Stimulated activated CD4-positive, alpha-beta T cell treated with anti-CD3 and anti-CD28 coated beads, TNF-alpha, amount 100 ng/mL, for 4 hours (primary cell): ENCODE data around the gene PPP2R1B.

Experiments
- DNase-seq, 3 experiments: peaks; one replicate each; pipeline ENCODE4 v3.0.0-alpha.2; 2020; ENCODE audit warnings: low read depth in 3 of 3

Gene PPP2R1B

GRCh38 chr11:111693224-111693937 lies 72.8 kb downstream of the PPP2R1B start:
- no peak for DNase-seq

- no peak for DNase-seq
Measured at GRCh38 chr11:111691741-111692140, 74.4 kb downstream of the PPP2R1B start.

DNA sequence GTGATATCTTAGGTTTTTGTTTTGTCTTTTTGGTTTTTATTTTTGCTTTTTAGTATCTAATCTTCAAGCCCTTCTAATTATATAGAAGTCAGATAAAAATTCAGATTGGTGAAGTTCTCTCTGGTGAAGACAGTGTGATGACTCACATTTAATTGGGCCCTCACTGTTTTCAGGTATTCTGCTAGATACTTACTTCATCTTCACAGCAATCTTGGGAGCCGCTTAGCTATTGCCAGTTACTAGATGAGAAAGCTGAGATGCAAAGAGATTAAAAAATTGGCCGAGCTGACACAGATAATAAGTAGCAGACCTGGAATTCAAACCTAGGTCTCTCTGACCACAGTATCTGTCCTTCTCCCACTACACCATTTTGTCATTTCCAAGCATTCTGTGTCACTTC lies 75.0 kb downstream of the PPP2R1B start:
- no peak for DNase-seq

- DNase-seq, result no peak
Measured at GRCh38 chr11:111688013-111688412, 78.2 kb downstream of the PPP2R1B start.

- no peak for DNase-seq
Measured at GRCh38 chr11:111684251-111684650, 81.9 kb downstream of the PPP2R1B start.

DNA sequence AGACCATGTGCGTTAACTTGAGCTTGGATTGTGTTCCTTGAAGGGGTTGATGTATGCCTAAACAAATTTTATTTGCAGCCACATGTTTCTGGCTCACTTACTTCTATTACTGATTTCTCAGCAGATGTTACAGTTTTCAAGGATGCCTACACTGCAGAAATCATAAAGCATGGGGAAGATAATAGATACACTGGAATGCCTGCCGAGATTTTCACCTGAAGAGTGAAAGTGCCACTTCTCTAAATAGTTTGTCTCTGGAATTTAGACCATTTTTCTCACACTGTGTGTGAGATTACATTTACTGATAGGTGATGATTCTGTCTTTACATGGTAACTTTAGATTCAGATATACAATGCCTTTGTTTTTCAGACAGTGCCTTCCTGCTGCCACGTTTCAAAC lies 82.4 kb downstream of the PPP2R1B start:
- no peak for DNase-seq

DNA sequence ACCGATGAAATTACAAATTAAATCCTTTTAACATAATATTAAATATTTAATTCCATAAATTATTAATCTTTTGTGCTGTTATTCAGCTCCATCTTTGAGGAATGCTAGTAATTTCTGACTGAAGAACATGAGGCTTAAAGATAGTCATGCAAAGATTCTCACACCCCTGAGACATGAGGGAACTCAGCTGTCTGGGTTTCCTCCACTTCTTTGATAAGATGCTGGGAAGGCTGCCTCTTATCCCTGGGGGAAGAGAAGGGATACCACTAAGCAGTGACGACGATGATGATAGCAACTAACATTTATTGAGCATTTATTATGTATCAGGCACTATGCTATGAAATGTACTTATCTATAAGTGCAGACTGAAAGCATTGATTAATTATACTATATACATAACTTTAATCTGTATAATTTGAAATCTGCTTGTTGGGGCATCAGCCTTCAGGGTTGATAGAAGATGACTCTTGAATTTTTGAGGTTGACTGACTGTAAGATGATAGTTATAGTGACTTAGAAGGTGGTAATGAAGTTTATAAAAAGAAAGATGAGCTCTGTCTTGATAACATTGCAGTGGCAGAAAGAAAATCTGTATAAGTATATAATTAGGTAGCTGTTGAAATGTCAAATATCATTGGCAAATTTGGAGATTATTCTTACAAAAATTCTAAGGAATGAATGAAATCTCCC lies 85.6 kb downstream of the PPP2R1B start:
- DNase-seq, result no peak
